KMS-11 (cell line): ENCODE data around the gene HHATL.

Source experiments
- H2AFZ ChIP-seq: fragments of 200-600 bp; sonication (generic); 2 replicates; pipeline ENCODE4 v1.6.1; 2016; ENCODE audit warnings: antibody characterized with exemption, mixed run types, low read depth
- H3K27ac ChIP-seq: fragments of 200-600 bp; sonication (generic); 2 replicates; pipeline ENCODE4 v1.6.1; 2016; ENCODE audit warnings: mild to moderate bottlenecking, mixed run types
- H3K27me3 ChIP-seq: fragments of 200-600 bp; sonication (generic); 2 replicates; pipeline ENCODE4 v1.6.1; 2017; ENCODE audit warnings: mild to moderate bottlenecking, low read depth, mixed run types, moderate library complexity; ENCODE audit not compliant: insufficient read depth
- H3K36me3 ChIP-seq: fragments of 200-600 bp; sonication (generic); 2 replicates; pipeline ENCODE4 v1.6.1; 2017; ENCODE audit warnings: mild to moderate bottlenecking, mixed run types; ENCODE audit not compliant: insufficient read depth
- H3K4me1 ChIP-seq: fragments of 200-600 bp; sonication (generic); 2 replicates; pipeline ENCODE4 v1.6.1; 2016; ENCODE audit warnings: mild to moderate bottlenecking, low read depth, mixed run types; ENCODE audit not compliant: poor library complexity, severe bottlenecking
- H3K4me2 ChIP-seq: fragments of 200-600 bp; sonication (generic); 2 replicates; pipeline ENCODE4 v1.7.0; 2016; ENCODE audit warnings: mild to moderate bottlenecking, mixed run types
- H3K4me3 ChIP-seq: fragments of 200-600 bp; sonication (generic); IDR thresholded peaks from 2 replicates; pipeline ENCODE4 v1.6.1; 2017; ENCODE audit warnings: low read depth, low read length, mixed read lengths; ENCODE audit not compliant: insufficient read depth
- H3K79me2 ChIP-seq: fragments of 200-600 bp; sonication (generic); 2 replicates; pipeline ENCODE4 v1.6.1; 2016; ENCODE audit warnings: low read depth, mixed run types; ENCODE audit not compliant: insufficient read depth
- H3K9ac ChIP-seq: fragments of 200-600 bp; sonication (generic); 2 replicates; pipeline ENCODE4 v1.6.1; 2016; ENCODE audit warnings: mild to moderate bottlenecking, mixed run types
- H4K20me1 ChIP-seq: fragments of 200-600 bp; sonication (generic); 2 replicates; pipeline ENCODE4 v1.6.1; 2016; ENCODE audit warnings: mild to moderate bottlenecking, mixed run types; ENCODE audit not compliant: insufficient read depth
- CTCF ChIP-seq: fragments of 200-600 bp; sonication (generic); conservative IDR thresholded peaks from 2 replicates; pipeline ENCODE4 v1.6.1; 2017; ENCODE audit warnings: low read depth, mild to moderate bottlenecking, antibody characterized with exemption, low read length, moderate library complexity, mixed read lengths

The HHATL gene

DNA sequence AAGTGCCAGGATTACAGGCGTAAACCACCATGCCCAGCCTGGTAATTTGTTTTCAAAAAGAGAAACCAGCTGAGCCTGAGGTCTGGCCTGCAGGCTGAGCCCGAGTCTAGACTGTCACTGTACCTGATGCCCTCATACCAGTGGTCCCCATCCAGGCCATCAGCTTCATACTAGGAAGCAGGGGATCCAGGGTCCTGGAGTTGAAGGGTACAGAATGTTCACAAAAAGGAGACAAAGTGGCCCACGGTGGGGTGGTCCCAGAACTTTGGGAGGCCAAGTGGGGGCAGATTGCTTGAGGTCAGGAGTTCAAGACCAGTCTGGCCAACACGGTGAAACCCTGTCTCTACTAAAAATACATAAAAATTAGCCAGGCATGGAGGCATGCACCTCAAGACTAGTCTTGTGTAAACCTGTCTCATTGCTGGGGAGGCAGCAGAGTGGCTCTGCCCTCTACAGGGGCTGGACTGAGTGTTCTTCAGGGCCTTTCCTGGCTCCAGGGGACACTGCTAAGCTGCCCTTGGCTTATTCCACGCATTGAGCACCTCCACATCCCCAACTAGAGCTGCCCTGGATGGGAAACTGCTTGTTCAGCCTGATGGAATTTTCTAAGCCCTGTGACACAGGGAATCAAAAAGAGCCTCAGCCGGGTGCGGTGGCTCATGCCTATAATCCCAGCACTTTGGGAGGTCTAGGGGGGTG is 7.9 kb upstream of the HHATL start:
- Histone ChIP-seq H3K4me3 (no peak overlapping the region), H3K27ac (no peak overlapping the region), H3K4me1 (no peaks in the 10 kb centered on the region), H3K36me3 (no peaks in the 10 kb centered on the region), H3K4me2 (no peak overlapping the region), H4K20me1 (no peaks in the 10 kb centered on the region), H3K79me2 (no peaks in the 10 kb centered on the region), H2AFZ (no peak overlapping the region), H3K27me3 (no peaks in the 10 kb centered on the region), H3K9ac (no peak overlapping the region)
- TF ChIP-seq CTCF: no peak

DNA sequence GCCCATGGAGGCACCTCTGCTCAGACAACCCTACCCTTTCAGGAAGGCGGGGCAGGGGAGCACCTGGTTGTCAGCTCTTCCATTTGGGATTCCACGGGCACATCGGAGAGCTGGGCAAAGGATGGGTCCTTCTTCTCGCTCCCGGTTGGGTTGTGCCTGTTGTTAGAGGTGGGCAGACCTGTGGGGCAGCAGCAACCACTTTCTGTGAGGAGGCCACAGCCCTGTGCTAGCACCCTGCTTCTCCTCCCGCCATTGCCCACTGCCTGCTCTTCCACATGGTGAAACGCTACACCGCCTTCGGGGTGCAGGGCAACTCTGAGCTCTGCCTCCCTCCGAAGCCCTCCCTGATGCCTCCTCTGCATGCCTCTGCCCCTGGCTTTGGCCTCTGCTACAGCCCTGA is 7.0 kb upstream of the HHATL start:
- Histone ChIP-seq H3K36me3 (no peaks in the 10 kb centered on the region), H3K4me2 (no peak overlapping the region), H3K27me3 (no peaks in the 10 kb centered on the region), H4K20me1 (no peaks in the 10 kb centered on the region), H3K4me3 (no peak overlapping the region), H2AFZ (no peak overlapping the region), H3K9ac (no peak overlapping the region), H3K27ac (no peak overlapping the region), H3K4me1 (no peaks in the 10 kb centered on the region), H3K79me2 (no peaks in the 10 kb centered on the region)
- no peak for TF ChIP-seq CTCF

DNA sequence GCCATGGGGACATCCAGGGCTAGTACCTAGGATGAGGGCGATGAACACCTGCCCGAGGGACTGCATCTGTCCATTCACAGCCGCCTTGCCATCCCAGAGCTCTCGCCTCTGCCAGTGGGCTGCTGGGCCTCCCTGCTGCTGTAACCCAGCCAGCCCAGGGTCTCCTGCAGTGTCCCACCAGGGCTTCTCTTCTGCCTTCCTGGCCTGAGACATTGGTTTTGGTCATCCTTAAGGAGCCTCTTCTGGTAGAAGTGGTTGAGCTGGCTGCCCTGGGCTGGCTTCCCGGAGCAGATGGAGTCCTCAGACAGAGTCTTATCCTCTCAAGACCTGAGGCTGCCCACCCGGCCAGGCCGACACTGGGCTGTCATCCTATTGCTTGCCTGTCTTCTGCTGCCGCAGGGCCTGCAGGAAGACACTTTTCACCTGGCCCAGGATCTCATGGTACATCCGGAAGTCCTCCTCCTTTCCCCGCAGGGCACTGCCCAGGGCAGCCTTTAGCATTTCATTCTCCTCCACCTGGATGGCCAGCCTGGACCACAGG is 6.1 kb upstream of the HHATL start:
- no peak overlapping the region for H3K4me2 ChIP-seq
- TF ChIP-seq CTCF: no peak
- H3K9ac ChIP-seq: no peak overlapping the region
- no peak overlapping the region for H2AFZ ChIP-seq
- no peaks in the 10 kb centered on the region for H3K27me3 ChIP-seq
- no peaks in the 10 kb centered on the region for H3K36me3 ChIP-seq
- no peak overlapping the region for H3K27ac ChIP-seq
- H3K4me3 ChIP-seq: no peak overlapping the region
- no peaks in the 10 kb centered on the region for H4K20me1 ChIP-seq
- no peaks in the 10 kb centered on the region for H3K4me1 ChIP-seq
- H3K79me2 ChIP-seq: no peaks in the 10 kb centered on the region

DNA sequence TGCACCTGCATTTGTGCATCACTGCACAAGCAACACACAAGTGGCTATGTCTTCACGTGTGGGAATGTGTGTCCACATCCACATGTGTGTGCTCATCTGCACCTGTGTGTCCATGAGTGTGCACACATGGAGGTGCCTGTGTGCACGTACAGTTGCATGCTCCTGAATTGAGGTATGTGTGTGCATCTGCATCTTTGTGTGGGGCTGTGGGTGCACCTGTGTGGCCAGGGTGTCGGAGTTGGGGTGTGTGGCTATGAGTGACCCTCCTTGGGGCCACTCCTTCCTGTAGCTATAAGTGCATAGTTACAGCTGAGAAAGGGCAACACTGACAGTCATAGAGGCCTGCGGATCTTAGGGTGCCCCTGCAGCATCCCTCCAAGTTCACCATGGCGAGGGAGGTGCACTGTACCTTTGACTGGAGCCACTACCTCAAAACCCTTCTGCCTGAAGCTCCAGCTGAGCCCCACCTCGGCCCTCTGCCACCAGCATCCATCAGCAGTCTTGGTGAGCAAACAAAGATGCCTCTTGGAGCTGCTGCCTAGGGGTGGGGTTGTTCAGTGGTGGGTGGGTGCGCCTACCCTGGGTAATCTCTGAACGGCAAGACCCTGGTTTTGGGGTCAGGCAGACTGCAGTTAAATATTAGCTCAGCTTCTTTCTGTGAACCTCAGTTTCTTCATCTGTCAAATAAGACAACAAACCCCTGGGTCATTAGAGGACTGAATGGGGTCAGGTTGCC is 5.2 kb upstream of the HHATL start:
- Histone ChIP-seq H3K79me2 (no peaks in the 10 kb centered on the region), H3K36me3 (no peaks in the 10 kb centered on the region), H2AFZ (no peak overlapping the region), H3K27me3 (no peaks in the 10 kb centered on the region), H3K9ac (no peak overlapping the region), H3K4me3 (no peak overlapping the region), H3K27ac (no peak overlapping the region), H3K4me1 (no peaks in the 10 kb centered on the region), H4K20me1 (no peaks in the 10 kb centered on the region), H3K4me2 (no peak overlapping the region)
- TF ChIP-seq CTCF: no peak
